ENCODE measurements around the gene SPATA2. TPM values are rescaled to one million over a fixed set of nuclear protein-coding genes. Genes with fewer than 3 reads are reported as not detected.

SPATA2 gene
- total and polyA plus RNA-seq, 2 of the 13 experiments (the other 11 are each of a cell fraction or from before 2014, with no cell fraction given), result 3.2 to 8.7 TPM

GRCh38 chr20:49925901-49926454, 10.6 kb upstream of the SPATA2 start (continued):
- no peak for TF ChIP-seq ZNF513 (CRISPR knock-in tag; conservative IDR thresholded peaks at IDR 0.05)
- TF ChIP-seq POGK (CRISPR knock-in tag; conservative IDR thresholded peaks at IDR 0.05), result no peak
- TF ChIP-seq MAFK (conservative IDR thresholded peaks at IDR 0.05 in 1 of 2, IDR thresholded peaks at IDR 0.05 in 1 of 2; ENCODE audit: low read length in 2 of 2), result peak; percentile 88 to 90
- no peak for TF ChIP-seq ZBTB37 (CRISPR knock-in tag; IDR thresholded peaks at IDR 0.05)
- no peak for TF ChIP-seq ZNF780A (CRISPR knock-in tag; IDR thresholded peaks at IDR 0.05)
- TF ChIP-seq, protein P1, sequence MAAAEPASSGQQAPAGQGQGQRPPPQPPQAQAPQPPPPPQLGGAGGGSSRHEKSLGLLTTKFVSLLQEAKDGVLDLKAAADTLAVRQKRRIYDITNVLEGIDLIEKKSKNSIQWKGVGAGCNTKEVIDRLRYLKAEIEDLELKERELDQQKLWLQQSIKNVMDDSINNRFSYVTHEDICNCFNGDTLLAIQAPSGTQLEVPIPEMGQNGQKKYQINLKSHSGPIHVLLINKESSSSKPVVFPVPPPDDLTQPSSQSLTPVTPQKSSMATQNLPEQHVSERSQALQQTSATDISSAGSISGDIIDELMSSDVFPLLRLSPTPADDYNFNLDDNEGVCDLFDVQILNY (CRISPR knock-in tag; conservative IDR thresholded peaks at IDR 0.05), result no peak
- TF ChIP-seq HNF1A (IDR thresholded peaks at IDR 0.05; ENCODE audit: low read depth), result no peak
- no peak for TF ChIP-seq HNF1A (CRISPR knock-in tag; IDR thresholded peaks at IDR 0.05; ENCODE audit: borderline replicate concordance)
- no peak for TF ChIP-seq NFYC (CRISPR knock-in tag; IDR thresholded peaks at IDR 0.05)
- 0 out of 2 replicates have a peak, but pooled peaks have one; percentile 9 for TF ChIP-seq SAP130 (CRISPR knock-in tag; IDR thresholded peaks at IDR 0.05; ENCODE audit: low read depth)
- no peak for TF ChIP-seq TBP (CRISPR knock-in tag; IDR thresholded peaks at IDR 0.05)
- TF ChIP-seq ZNF546 (CRISPR knock-in tag; conservative IDR thresholded peaks at IDR 0.05), result no peak
- no peak for TF ChIP-seq RFX3 (CRISPR knock-in tag; IDR thresholded peaks at IDR 0.05)
- TF ChIP-seq REXO4 (CRISPR knock-in tag; IDR thresholded peaks at IDR 0.05; ENCODE audit: borderline replicate concordance), result no peak
- no peak for TF ChIP-seq ZNF616 (CRISPR knock-in tag; IDR thresholded peaks at IDR 0.05; ENCODE audit: low read depth)
- no peak for TF ChIP-seq SRSF9 (IDR thresholded peaks at IDR 0.05; ENCODE audit: borderline replicate concordance, insufficient read depth, low read depth, low read length, poor library complexity, severe bottlenecking)
- TF ChIP-seq, protein P2, sequence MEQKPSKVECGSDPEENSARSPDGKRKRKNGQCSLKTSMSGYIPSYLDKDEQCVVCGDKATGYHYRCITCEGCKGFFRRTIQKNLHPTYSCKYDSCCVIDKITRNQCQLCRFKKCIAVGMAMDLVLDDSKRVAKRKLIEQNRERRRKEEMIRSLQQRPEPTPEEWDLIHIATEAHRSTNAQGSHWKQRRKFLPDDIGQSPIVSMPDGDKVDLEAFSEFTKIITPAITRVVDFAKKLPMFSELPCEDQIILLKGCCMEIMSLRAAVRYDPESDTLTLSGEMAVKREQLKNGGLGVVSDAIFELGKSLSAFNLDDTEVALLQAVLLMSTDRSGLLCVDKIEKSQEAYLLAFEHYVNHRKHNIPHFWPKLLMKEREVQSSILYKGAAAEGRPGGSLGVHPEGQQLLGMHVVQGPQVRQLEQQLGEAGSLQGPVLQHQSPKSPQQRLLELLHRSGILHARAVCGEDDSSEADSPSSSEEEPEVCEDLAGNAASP (CRISPR knock-in tag; IDR thresholded peaks at IDR 0.05; ENCODE audit: borderline replicate concordance), result no peak
- no peak for TF ChIP-seq ZNF773 (CRISPR knock-in tag; IDR thresholded peaks at IDR 0.05; ENCODE audit: borderline replicate concordance)

All from HepG2 (cell line).